Glutamatergic neuron (in vitro differentiated cells): ENCODE measurements around the gene NDUFAF8. TPM values are rescaled to one million over a fixed set of nuclear protein-coding genes. Genes with fewer than 3 reads are reported as not detected.

Experiments used
- DNase-seq: peaks from one replicate; pipeline ENCODE4 v3.0.0; 2022
- H3K27ac Mint-ChIP-seq: one replicate; pipeline ENCODE4 v1.8.0; 2020; ENCODE audit warnings: mild to moderate bottlenecking, mixed read lengths, inconsistent platforms; ENCODE audit not compliant: unreplicated experiment
- H3K27me3 Mint-ChIP-seq: one replicate; pipeline ENCODE4 v1.8.0; 2020; ENCODE audit warnings: mild to moderate bottlenecking, moderate library complexity, mixed read lengths, inconsistent platforms; ENCODE audit not compliant: unreplicated experiment
- H3K36me3 Mint-ChIP-seq: one replicate; pipeline ENCODE4 v1.8.0; 2020; ENCODE audit warnings: mild to moderate bottlenecking, mixed read lengths, inconsistent platforms; ENCODE audit not compliant: unreplicated experiment
- H3K4me1 Mint-ChIP-seq: one replicate; pipeline ENCODE4 v1.8.0; 2020; ENCODE audit warnings: mild to moderate bottlenecking, low read depth, mixed read lengths, inconsistent platforms; ENCODE audit not compliant: unreplicated experiment
- H3K4me3 Mint-ChIP-seq: one replicate; pipeline ENCODE4 v1.8.0; 2020; ENCODE audit warnings: mild to moderate bottlenecking, mixed read lengths, inconsistent platforms; ENCODE audit not compliant: unreplicated experiment
- H3K9me3 Mint-ChIP-seq: one replicate; pipeline ENCODE4 v1.8.0; 2020; ENCODE audit warnings: mild to moderate bottlenecking, moderate library complexity, mixed read lengths, inconsistent platforms; ENCODE audit not compliant: unreplicated experiment
- CTCF ChIP-seq: fragments of 200-600 bp; sonication (generic); IDR thresholded peaks from one replicate; pipeline ENCODE4 v1.5.0; 2021; ENCODE audit not compliant: partially characterized antibody, unreplicated experiment
- total RNA-seq: library from RNA; stranded (reverse); fragmentation: NEBNext Ultra II Directional; extraction: Animal tissue kit (Norgen Biotek cat#: 25700); gene quantifications from one replicate; pipeline ENCODE4 v1.2.1, GENCODE V29; 2021; ENCODE audit not compliant: unreplicated experiment

NDUFAF8 gene
- total RNA-seq, 1 donor from 2014 or later, result 31.5 TPM

- Mint-ChIP-seq H3K4me1 (no peaks in the 10 kb centered on the region), H3K27ac (no peak overlapping the region), H3K9me3 (peaks cover 1% of the 10 kb centered on the region), H3K4me3 (no peak overlapping the region), H3K36me3 (no peaks in the 10 kb centered on the region), H3K27me3 (no peaks in the 10 kb centered on the region)
- no peak for DNase-seq
- TF ChIP-seq CTCF, result no peak
These were observed 47.5 kb upstream of the NDUFAF8 start for GRCh38 chr17:81191646-81192045.

GRCh38 chr17:81192386-81193050 is 46.6 kb upstream of the NDUFAF8 start:
- no peak for DNase-seq

GRCh38 chr17:81193051-81193410 is 46.1 kb upstream of the NDUFAF8 start:
- no peak for DNase-seq
- Mint-ChIP-seq H3K27me3 (no peaks in the 10 kb centered on the region), H3K36me3 (no peaks in the 10 kb centered on the region), H3K4me3 (no peak overlapping the region), H3K27ac (no peak overlapping the region), H3K9me3 (peaks cover 1% of the 10 kb centered on the region), H3K4me1 (no peaks in the 10 kb centered on the region)
- TF ChIP-seq CTCF, result no peak

More at GRCh38 chr17:81192386-81193050, 46.6 kb upstream of the NDUFAF8 start:
- Mint-ChIP-seq H3K4me1 (no peaks in the 10 kb centered on the region), H3K27me3 (no peaks in the 10 kb centered on the region), H3K4me3 (no peak overlapping the region), H3K9me3 (peaks cover 1% of the 10 kb centered on the region), H3K36me3 (no peaks in the 10 kb centered on the region), H3K27ac (no peak overlapping the region)
- TF ChIP-seq CTCF, result no peak

GRCh38 chr17:81193470-81194224 is 45.5 kb upstream of the NDUFAF8 start:
- no peak for TF ChIP-seq CTCF
- no peak for DNase-seq
- Mint-ChIP-seq H3K9me3 (peaks cover 1% of the 10 kb centered on the region), H3K27ac (no peak overlapping the region), H3K27me3 (peaks cover 1% of the 10 kb centered on the region), H3K4me1 (no peaks in the 10 kb centered on the region), H3K4me3 (no peak overlapping the region), H3K36me3 (no peaks in the 10 kb centered on the region)

GRCh38 chr17:81194225-81194760 is 44.8 kb upstream of the NDUFAF8 start:
- no peak for TF ChIP-seq CTCF
- peaks cover 1% of the 10 kb centered on the region for H3K27me3 Mint-ChIP-seq
- peaks cover 1% of the 10 kb centered on the region for H3K9me3 Mint-ChIP-seq
- H3K27ac Mint-ChIP-seq, result no peak overlapping the region
- no peak overlapping the region for H3K4me3 Mint-ChIP-seq
- no peaks in the 10 kb centered on the region for H3K4me1 Mint-ChIP-seq
- no peaks in the 10 kb centered on the region for H3K36me3 Mint-ChIP-seq
- no peak for DNase-seq
